H1 (cell line): Measurements from ENCODE around the gene CACNA2D3. TPM values are rescaled to one million over a fixed set of nuclear protein-coding genes. Genes with fewer than 3 reads are reported as not detected.

ENCODE experiments used
- CTCF ChIA-PET: fragments of 300-600 bp; sonication (Branson Sonifier 250); formaldehyde crosslinking; loops from one replicate; lab custom pipeline; 2021; ENCODE audit not compliant: partially characterized antibody; lab: Charles Lee
- POLR2A ChIA-PET: fragments of 300-600 bp; sonication (Branson Sonifier 250); formaldehyde crosslinking; loops from one replicate; lab custom pipeline; 2021; ENCODE audit warnings: inconsistent platforms; ENCODE audit not compliant: partially characterized antibody; lab: Charles Lee
- DNase-seq, 2 experiments: peaks; one replicate each; pipeline versions ENCODE4 v3.0.0 to v3.0.0-alpha.2; 2010 to 2022; ENCODE audit warnings: low spot score in 2 of 2, low read depth in 1 of 2, mixed read lengths in 1 of 2
- FAIRE-seq: peaks from 2 replicates; lab custom pipeline; 2011; peaks lifted over from hg19 to GRCh38; lab: Jason Lieb, UNC
- H2AFZ ChIP-seq: 2 replicates; pipeline ENCODE4 v1.8.1; 2012; ENCODE audit warnings: low read length, inconsistent platforms
- H2AK5ac ChIP-seq: 2 replicates; pipeline ENCODE4 v1.6.1; 2013; ENCODE audit warnings: low read depth, low read length
- H2BK120ac ChIP-seq: replicated peaks from 2 replicates; pipeline ENCODE3; 2013; ENCODE audit warnings: low read depth, low read length, inconsistent platforms
- H2BK12ac ChIP-seq: 2 replicates; pipeline ENCODE4 v1.6.1; 2013; ENCODE audit warnings: low read depth, low read length
- H2BK15ac ChIP-seq: 2 replicates; pipeline ENCODE4 v1.6.1; 2013; ENCODE audit warnings: low read length
- H2BK20ac ChIP-seq: 2 replicates; pipeline ENCODE4 v1.6.1; 2013; ENCODE audit warnings: low read length
- H2BK5ac ChIP-seq: 2 replicates; pipeline ENCODE4 v1.6.1; 2013; ENCODE audit warnings: low read depth, low read length
- H3K14ac ChIP-seq: 2 replicates; pipeline ENCODE4 v1.6.1; 2013; ENCODE audit warnings: inconsistent platforms; ENCODE audit not compliant: insufficient read length
- H3K18ac ChIP-seq: 2 replicates; pipeline ENCODE4 v1.6.1; 2013; ENCODE audit warnings: low read length; ENCODE audit errors: extremely low read depth
- H3K23ac ChIP-seq: 2 replicates; pipeline ENCODE4 v1.6.1; 2013; ENCODE audit warnings: inconsistent platforms; ENCODE audit not compliant: insufficient read length
- H3K23me2 ChIP-seq: 2 replicates; pipeline ENCODE4 v1.6.1; 2013; ENCODE audit warnings: low read depth, low read length
- H3K27ac ChIP-seq: 2 replicates; pipeline ENCODE4 v1.6.1; 2011; ENCODE audit warnings: low read depth, low read length, inconsistent platforms
- H3K27me3 ChIP-seq, 4 experiments: replicated peaks in 1 of 4; 1 replicate in 1 of 4; 2 replicates in 3 of 4; pipeline versions ENCODE4 v1.6.1 to v1.8.1; 2011 to 2013; ENCODE audit warnings: low read length in 3 of 4, mild to moderate bottlenecking in 3 of 4, inconsistent platforms in 2 of 4, mixed read lengths in 2 of 4, moderate library complexity in 1 of 4; ENCODE audit not compliant: control insufficient read depth in 3 of 4, insufficient read depth in 3 of 4; ENCODE audit errors: extremely low read depth in 1 of 4
- H3K36me3 ChIP-seq, 4 experiments: 2 replicates each; pipeline versions ENCODE4 v1.6.1 to v1.8.1; 2011 to 2013; ENCODE audit warnings: mild to moderate bottlenecking in 4 of 4, low read length in 3 of 4, moderate library complexity in 2 of 4, control low read depth in 1 of 4, inconsistent platforms in 1 of 4; ENCODE audit not compliant: insufficient read depth in 4 of 4, control insufficient read depth in 2 of 4
- H3K4ac ChIP-seq: replicated peaks from 2 replicates; pipeline ENCODE3; 2013; ENCODE audit warnings: low read length, low read depth, mixed read lengths, inconsistent platforms; ENCODE audit not compliant: insufficient read length
- H3K4me1 ChIP-seq, 4 experiments: replicated peaks in 1 of 4; 1 replicate in 1 of 4; 2 replicates in 3 of 4; pipeline versions ENCODE4 v1.6.1 to v1.8.1; 2011 to 2013; ENCODE audit warnings: low read length in 3 of 4, inconsistent platforms in 2 of 4, mixed read lengths in 1 of 4; ENCODE audit not compliant: insufficient read depth in 4 of 4, control insufficient read depth in 3 of 4
- H3K4me2 ChIP-seq, 2 experiments: 2 replicates each; pipeline versions ENCODE4 v1.6.1 to v1.8.1; 2011 to 2013; ENCODE audit warnings: low read depth in 2 of 2, low read length in 2 of 2, control low read depth in 1 of 2, inconsistent platforms in 1 of 2, mild to moderate bottlenecking in 1 of 2; ENCODE audit not compliant: insufficient read depth in 1 of 2
- H3K4me3 ChIP-seq, 4 experiments: fragments of 200-600, 300-600 bp in 1 of 4; sonication (generic), shearing (Covaris generic), sonication (Bioruptor Twin) in 1 of 4; 2 replicates each; pipeline versions ENCODE4 v1.5.1 to v1.8.1; 2011 to 2016; ENCODE audit warnings: low read length in 4 of 4, low read depth in 3 of 4, control low read depth in 2 of 4, inconsistent platforms in 2 of 4, mild to moderate bottlenecking in 2 of 4, mixed read lengths in 1 of 4, moderate library complexity in 1 of 4; ENCODE audit not compliant: insufficient read depth in 2 of 4; ENCODE audit errors: extremely low read depth in 1 of 4
- H3K56ac ChIP-seq: replicated peaks from 2 replicates; pipeline ENCODE3; 2013; ENCODE audit warnings: low read depth, mild to moderate bottlenecking, mixed read lengths, low read length, inconsistent platforms; ENCODE audit not compliant: insufficient read length
- H3K79me1 ChIP-seq: 2 replicates; pipeline ENCODE4 v1.6.1; 2013; ENCODE audit warnings: low read depth, low read length, control low read depth
- H3K79me2 ChIP-seq, 2 experiments: 2 replicates each; pipeline versions ENCODE4 v1.6.1 to v1.8.1; 2012 to 2013; ENCODE audit warnings: low read length in 2 of 2, mild to moderate bottlenecking in 2 of 2, inconsistent platforms in 1 of 2; ENCODE audit not compliant: insufficient read depth in 2 of 2, control insufficient read depth in 1 of 2
- H3K9ac ChIP-seq, 4 experiments: replicated peaks in 1 of 4; 1 replicate in 1 of 4; 2 replicates in 3 of 4; pipeline versions ENCODE4 v1.6.1 to v1.8.1; 2011 to 2013; ENCODE audit warnings: low read depth in 3 of 4, low read length in 3 of 4, control low read depth in 2 of 4, mild to moderate bottlenecking in 2 of 4, moderate library complexity in 2 of 4, inconsistent platforms in 1 of 4; ENCODE audit errors: extremely low read depth in 1 of 4
- H3K9me3 ChIP-seq, 2 experiments: 2 replicates each; pipeline versions ENCODE4 v1.6.1 to v1.8.1; 2012 to 2013; ENCODE audit warnings: mild to moderate bottlenecking in 2 of 2, moderate library complexity in 2 of 2, control low read depth in 1 of 2, inconsistent platforms in 1 of 2, low read depth in 1 of 2, low read length in 1 of 2, mixed read lengths in 1 of 2; ENCODE audit not compliant: insufficient read depth in 2 of 2
- H4K20me1 ChIP-seq, 2 experiments: replicated peaks in 1 of 2; 2 replicates each; pipeline versions ENCODE3 to v1.8.1; 2011 to 2013; ENCODE audit warnings: inconsistent platforms in 2 of 2, low read length in 2 of 2, mild to moderate bottlenecking in 1 of 2; ENCODE audit not compliant: insufficient read depth in 2 of 2, control insufficient read depth in 1 of 2
- H4K5ac ChIP-seq: 2 replicates; pipeline ENCODE4 v1.6.1; 2013; ENCODE audit warnings: low read length, low read depth, mixed read lengths, inconsistent platforms; ENCODE audit not compliant: insufficient read length
- H4K8ac ChIP-seq: 2 replicates; pipeline ENCODE4 v1.8.0; 2013; ENCODE audit warnings: mild to moderate bottlenecking, moderate library complexity, low read length, inconsistent platforms; ENCODE audit not compliant: insufficient read depth; ENCODE audit errors: extremely low read depth
- H4K91ac ChIP-seq: replicated peaks from 2 replicates; pipeline ENCODE3; 2013; ENCODE audit warnings: low read length, mixed read lengths, inconsistent platforms; ENCODE audit not compliant: insufficient read length
- ATF2 ChIP-seq: IDR thresholded peaks from 2 replicates; pipeline ENCODE4 v1.6.1; 2012; ENCODE audit warnings: low read length, inconsistent platforms
- ATF3 ChIP-seq: IDR thresholded peaks from 2 replicates; pipeline ENCODE4 v1.6.1; 2011; ENCODE audit warnings: low read depth, mild to moderate bottlenecking, low read length; ENCODE audit not compliant: insufficient read depth
- BCL11A ChIP-seq, 2 experiments: IDR thresholded peaks; one replicate each; pipeline ENCODE4 v1.6.1; 2011; ENCODE audit warnings: low read depth in 2 of 2, low read length in 2 of 2, mild to moderate bottlenecking in 2 of 2
- CBX5 ChIP-seq: fragments of 300-800, 300-1000 bp; sonication (generic); IDR thresholded peaks from 2 replicates; pipeline ENCODE4 v1.7.1; 2016; ENCODE audit warnings: antibody characterized with exemption, low read length, low read depth
- CEBPB ChIP-seq: IDR thresholded peaks from 2 replicates; pipeline ENCODE4 v1.6.1; 2012; ENCODE audit warnings: low read depth, low read length
- CTCF ChIP-seq, 3 experiments: IDR thresholded peaks; 1 replicate in 2 of 3; 2 replicates in 1 of 3; pipeline versions ENCODE4 v1.5.1 to v1.6.1; 2011; ENCODE audit warnings: low read length in 3 of 3, mild to moderate bottlenecking in 3 of 3, inconsistent platforms in 2 of 3, low read depth in 1 of 3, moderate library complexity in 1 of 3; ENCODE audit not compliant: insufficient read depth in 1 of 3; ENCODE audit errors: control extremely low read depth in 1 of 3
- KDM1A ChIP-seq: fragments of 200-600, 300-600 bp; sonication (generic); IDR thresholded peaks from 2 replicates; pipeline ENCODE4 v1.7.1; 2016; ENCODE audit warnings: mild to moderate bottlenecking, low read length, borderline replicate concordance
- MAFK ChIP-seq: IDR thresholded peaks from 2 replicates; pipeline ENCODE4 v1.6.1; 2012; ENCODE audit warnings: low read depth, mild to moderate bottlenecking, improper control_type of control experiment, low read length
- RBBP5 ChIP-seq: IDR thresholded peaks from 2 replicates; pipeline ENCODE4 v1.7.1; 2012; ENCODE audit warnings: low read depth, mild to moderate bottlenecking, inconsistent platforms, low read length, moderate library complexity, borderline replicate concordance
- TBP ChIP-seq: IDR thresholded peaks from 2 replicates; pipeline ENCODE4 v1.6.1; 2011; ENCODE audit warnings: low read depth, low read length, improper control_type of control experiment
- WGBS, 2 experiments: shearing (Covaris generic) in 1 of 2; methylation state at CpG; one replicate each; pipeline versions ENCODE4 v1.1.6 to v1.1.7; 2013 to 2015; ENCODE audit warnings: low lambda C conversion rate in 2 of 2, mixed read lengths in 2 of 2, inconsistent platforms in 1 of 2, low coverage in 1 of 2, missing lambda C conversion rate in 1 of 2; ENCODE audit not compliant: insufficient replicate concordance in 2 of 2, insufficient coverage in 1 of 2, insufficient read length in 1 of 2; ENCODE audit errors: extremely low coverage in 1 of 2, missing lambda C conversion rate in 1 of 2; 5-methylcytosine and 5-hydroxymethylcytosine counted together
- polyA plus RNA-seq, 7 experiments: library from polyadenylated mRNA; depleted of rRNA in 3 of 7; stranded (reverse) in 5 of 7; unstranded in 2 of 7; fragments of >200 nt in 5 of 7; fragments of 200-250 nt in 2 of 7; gene quantifications; 1 replicate in 5 of 7; 2 replicates in 1 of 7; 4 replicates in 1 of 7; pipeline versions ENCODE4 v1.2.1 to v1.2.3, GENCODE V29; 2011 to 2013; ENCODE audit warnings: missing spikeins in 2 of 7, mixed read lengths in 2 of 7
- total RNA-seq: library from RNA; stranded (reverse); fragmentation: NEBNext Ultra II Directional; extraction: Animal tissue kit (Norgen Biotek cat#: 25700); gene quantifications from 2 replicates; pipeline ENCODE4 v1.2.1, GENCODE V29; 2021

CACNA2D3 gene
- total and polyA plus RNA-seq, 2 of the 8 experiments (the other 6 are each of a cell fraction or from before 2014, with no cell fraction given): 1.5 to 1.8 TPM

GRCh38 chr3:54313418-54313817 lies 191.1 kb downstream of the CACNA2D3 start:
- no peak overlapping the region for H3K14ac ChIP-seq
- no peak overlapping the region for H2BK5ac ChIP-seq
- FAIRE-seq (no peak), DNase-seq (no peak)
- POLR2A ChIA-PET: no interaction called here
- CTCF ChIA-PET: no interaction called here
- no peak overlapping the region for H2BK12ac ChIP-seq
- no peaks in the 10 kb centered on the region for H4K20me1 ChIP-seq
- no peaks in the 10 kb centered on the region for H3K36me3 ChIP-seq
- no peak overlapping the region for H3K56ac ChIP-seq
- no peaks in the 10 kb centered on the region for H3K9me3 ChIP-seq
- no peak overlapping the region for H2BK15ac ChIP-seq
- no peak overlapping the region for H4K91ac ChIP-seq
- H3K4ac ChIP-seq: no peak overlapping the region
- H4K5ac ChIP-seq: no peak overlapping the region
- H3K79me1 ChIP-seq: no peaks in the 10 kb centered on the region
- no peak overlapping the region for H3K18ac ChIP-seq
- H3K4me3 ChIP-seq: no peak overlapping the region
- no peak overlapping the region for H3K27ac ChIP-seq
- H3K79me2 ChIP-seq: no peaks in the 10 kb centered on the region
- H3K23me2 ChIP-seq: no peaks in the 10 kb centered on the region
- no peak overlapping the region for H2AFZ ChIP-seq
- H2BK20ac ChIP-seq: no peak overlapping the region
- no peak overlapping the region for H4K8ac ChIP-seq
- H3K4me1 ChIP-seq: peaks cover 0 to 3% (median 0%) of the 10 kb centered on the region in 4 experiments; a peak in 2 of 7 replicates
- H2BK120ac ChIP-seq: no peak overlapping the region
- no peak overlapping the region for H3K23ac ChIP-seq
- H3K9ac ChIP-seq: no peak overlapping the region
- no peak overlapping the region for H2AK5ac ChIP-seq
- H3K27me3 ChIP-seq: no peaks in the 10 kb centered on the region
- WGBS, 2 experiments: 94% methylated on average over 3 of the region's 5 CpGs; no CpG with 5 or more reads in 1 of the 2 experiments
- no peak overlapping the region for H3K4me2 ChIP-seq
- no peak for TF ChIP-seq CEBPB
- no peak for TF ChIP-seq CBX5
- no peak for TF ChIP-seq ATF3
- TF ChIP-seq ATF2: no peak
- TF ChIP-seq MAFK: no peak
- no peak for TF ChIP-seq RBBP5
- TF ChIP-seq CTCF (IDR thresholded peaks at IDR 0.05; ENCODE audit: control extremely low read depth in 1 of 3, insufficient read depth in 1 of 3, low read depth in 1 of 3, low read length in 3 of 3): no peak
- TF ChIP-seq TBP: no peak
- no peak for TF ChIP-seq KDM1A
- no peak for TF ChIP-seq BCL11A (IDR thresholded peaks at IDR 0.05; ENCODE audit: low read depth in 2 of 2, low read length in 2 of 2)
